Astrocyte of the cerebellum (primary cell): ENCODE measurements around the gene MET.
"Not testable (repeated sequence)": the region's sequence is repeated elsewhere in the genome, so short reads cannot be mapped to it uniquely, and the experiment has no call there.

Experiments
- DNase-seq: peaks from one replicate; pipeline ENCODE4 v3.0.0-alpha.2; 2011; ENCODE audit warnings: low read depth
- H3K4me3 ChIP-seq: 2 replicates; pipeline ENCODE4 v1.5.1; 2011; ENCODE audit warnings: mild to moderate bottlenecking, low read depth, low read length, moderate library complexity
- in situ Hi-C: cut with HindIII; loops from 2 replicates; pipeline ENCODE4 v1.10.0; 2017; ENCODE audit warnings: low sequenced_read_pairs
- TF ChIP-seq, protein P1 (sequence below): IDR thresholded peaks from 2 replicates; pipeline ENCODE4 v1.5.1; 2012; ENCODE audit warnings: low read length, low read depth, moderate library complexity, mild to moderate bottlenecking; ENCODE audit errors: missing control alignments

The MET gene

GRCh38 chr7:116715077-116715476 is 43.1 kb downstream of the MET start:
- TF ChIP-seq, protein P1, sequence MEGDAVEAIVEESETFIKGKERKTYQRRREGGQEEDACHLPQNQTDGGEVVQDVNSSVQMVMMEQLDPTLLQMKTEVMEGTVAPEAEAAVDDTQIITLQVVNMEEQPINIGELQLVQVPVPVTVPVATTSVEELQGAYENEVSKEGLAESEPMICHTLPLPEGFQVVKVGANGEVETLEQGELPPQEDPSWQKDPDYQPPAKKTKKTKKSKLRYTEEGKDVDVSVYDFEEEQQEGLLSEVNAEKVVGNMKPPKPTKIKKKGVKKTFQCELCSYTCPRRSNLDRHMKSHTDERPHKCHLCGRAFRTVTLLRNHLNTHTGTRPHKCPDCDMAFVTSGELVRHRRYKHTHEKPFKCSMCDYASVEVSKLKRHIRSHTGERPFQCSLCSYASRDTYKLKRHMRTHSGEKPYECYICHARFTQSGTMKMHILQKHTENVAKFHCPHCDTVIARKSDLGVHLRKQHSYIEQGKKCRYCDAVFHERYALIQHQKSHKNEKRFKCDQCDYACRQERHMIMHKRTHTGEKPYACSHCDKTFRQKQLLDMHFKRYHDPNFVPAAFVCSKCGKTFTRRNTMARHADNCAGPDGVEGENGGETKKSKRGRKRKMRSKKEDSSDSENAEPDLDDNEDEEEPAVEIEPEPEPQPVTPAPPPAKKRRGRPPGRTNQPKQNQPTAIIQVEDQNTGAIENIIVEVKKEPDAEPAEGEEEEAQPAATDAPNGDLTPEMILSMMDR = peak; percentile 24
- H3K4me3 ChIP-seq = no peak overlapping the region

GRCh38 chr7:116717137-116717536 is 45.1 kb downstream of the MET start:
- in situ Hi-C loops = no loop called here
- DNase-seq = no peak
- H3K4me3 ChIP-seq = no peak overlapping the region
- TF ChIP-seq, protein P1 = no peak

More at GRCh38 chr7:116715077-116715476, 43.1 kb downstream of the MET start:
- in situ Hi-C loops = no loop called here
- DNase-seq = no peak

DNA sequence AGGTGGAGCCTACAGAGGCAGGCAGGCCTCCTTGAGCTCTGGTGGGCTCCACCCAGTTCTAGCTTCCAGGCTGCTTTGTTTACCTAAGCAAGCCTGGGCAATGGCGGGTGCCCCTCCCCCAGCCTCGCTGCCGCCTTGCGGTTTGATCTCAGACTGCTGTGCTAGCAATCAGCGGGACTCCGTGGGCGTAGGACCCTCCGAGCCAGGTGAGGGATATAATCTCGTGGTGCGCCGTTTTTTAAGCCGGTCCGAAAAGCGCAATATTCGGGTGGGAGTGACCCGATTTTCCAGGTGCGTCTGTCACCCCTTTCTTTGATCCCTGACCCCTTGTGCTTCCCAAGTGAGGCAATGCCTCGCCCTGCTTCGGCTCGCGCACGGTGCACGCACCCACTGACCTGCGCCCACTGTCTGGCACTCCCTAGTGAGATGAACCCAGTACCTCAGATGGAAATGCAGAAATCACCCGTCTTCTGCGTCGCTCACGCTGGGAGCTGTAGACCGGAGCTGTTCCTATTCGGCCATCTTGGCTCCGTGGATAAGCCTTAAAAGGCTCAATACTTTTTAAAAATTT is 52.0 kb downstream of the MET start:
- H3K4me3 ChIP-seq, DNase-seq, in situ Hi-C loops: not testable (repeated sequence)

DNA sequence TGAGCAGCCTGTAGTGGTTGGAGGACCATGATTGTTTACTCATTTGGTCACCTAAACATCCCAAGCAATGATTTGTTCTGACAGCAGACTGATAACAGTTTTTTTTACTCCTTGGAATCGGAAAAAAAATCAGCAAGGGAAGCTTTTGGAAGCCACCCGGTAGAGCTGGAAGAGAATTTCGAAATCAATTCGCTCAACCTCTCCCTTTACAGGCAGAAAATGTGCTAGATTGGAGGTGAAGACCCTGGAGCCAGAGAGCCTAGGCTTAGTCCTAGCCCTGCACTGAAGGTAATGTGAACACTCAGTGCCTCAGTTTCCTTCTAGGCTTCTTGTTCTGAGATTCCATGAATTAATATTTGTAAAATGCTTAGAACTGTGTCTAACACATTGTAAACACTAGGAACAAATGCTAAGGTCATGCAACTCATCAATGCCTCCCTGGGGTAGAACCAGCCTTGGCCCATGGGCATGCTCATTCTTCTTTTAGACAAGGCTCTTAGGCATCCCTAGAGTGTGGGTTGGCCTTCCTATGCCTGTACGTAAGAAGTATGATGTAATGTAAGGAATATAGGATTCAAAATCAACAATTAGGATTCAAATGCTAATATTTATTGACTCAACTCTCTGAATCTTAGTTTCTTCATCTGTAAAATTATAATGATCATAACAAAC is 52.7 kb downstream of the MET start:
- TF ChIP-seq, protein P1 = no peak
- in situ Hi-C loops = no loop called here
- DNase-seq = no peak
- H3K4me3 ChIP-seq = no peak overlapping the region

DNA sequence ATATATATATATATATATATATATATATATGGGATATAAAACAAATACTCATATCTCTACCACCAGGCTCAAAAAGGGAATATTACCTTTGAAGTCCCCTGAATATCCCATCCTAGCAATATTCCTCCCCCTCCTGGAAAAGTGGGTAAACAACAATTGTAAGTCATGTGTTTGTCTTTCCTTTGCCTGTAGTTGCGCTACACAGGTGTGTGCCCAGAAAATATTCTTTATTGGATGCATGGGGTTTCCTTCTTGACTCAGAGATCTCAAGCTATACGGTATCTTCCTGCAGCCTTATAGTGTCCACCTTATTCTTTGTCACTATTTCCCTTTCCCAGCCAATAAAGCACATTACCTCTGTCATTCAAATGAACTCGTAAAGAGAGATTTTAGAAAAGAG is 54.2 kb downstream of the MET start:
- in situ Hi-C loops = no loop called here
- DNase-seq = no peak

GRCh38 chr7:116726713-116727431 is 54.9 kb downstream of the MET start:
- TF ChIP-seq, protein P1 = no peak
- no peak for DNase-seq
- H3K4me3 ChIP-seq = no peak overlapping the region
- in situ Hi-C loops = no loop called here

More for the DNA sequence above, 54.2 kb downstream of the MET start:
- TF ChIP-seq, protein P1 = no peak
- no peak overlapping the region for H3K4me3 ChIP-seq
